Spleen (tissue), 11 donors: ENCODE results near the gene LTBP1. TPM values are rescaled to one million over a fixed set of nuclear protein-coding genes. Genes with fewer than 3 reads are reported as not detected.

Source experiments
- DNase-seq: peaks from one replicate; pipeline ENCODE4 v3.0.0-alpha.2; 2020
- H3K27ac ChIP-seq, 8 donors: fragments of 200-600 bp; sonication (generic) in 7 of 8; 1 replicate in 4 of 8; 2 replicates in 4 of 8; pipeline versions ENCODE4 v1.5.0 to v1.8.0; 2016 to 2021; ENCODE audit warnings: inconsistent platforms in 4 of 8, mild to moderate bottlenecking in 4 of 8, moderate library complexity in 1 of 8
- H3K27me3 ChIP-seq, 7 donors: fragments of 200-600 bp; sonication (generic) in 6 of 7; replicated peaks in 1 of 7; 1 replicate in 4 of 7; 2 replicates in 3 of 7; pipeline versions ENCODE4 v1.5.0 to v1.8.0; 2016 to 2021; ENCODE audit warnings: inconsistent platforms in 3 of 7, mild to moderate bottlenecking in 1 of 7
- H3K36me3 ChIP-seq, 6 donors: fragments of 200-600 bp; sonication (generic) in 5 of 6; 1 replicate in 4 of 6; 2 replicates in 2 of 6; pipeline versions ENCODE4 v1.5.0 to v1.8.0; 2016 to 2021; ENCODE audit warnings: inconsistent platforms in 2 of 6
- H3K4me1 ChIP-seq, 6 donors: fragments of 200-600 bp; sonication (generic) in 5 of 6; 1 replicate in 3 of 6; 2 replicates in 3 of 6; pipeline versions ENCODE4 v1.5.0 to v1.8.0; 2016 to 2021; ENCODE audit warnings: inconsistent platforms in 3 of 6
- H3K4me3 ChIP-seq, 8 donors: fragments of 200-600 bp; sonication (generic) in 7 of 8; 1 replicate in 4 of 8; 2 replicates in 4 of 8; pipeline versions ENCODE4 v1.5.0 to v1.8.0; 2016 to 2021; ENCODE audit warnings: inconsistent platforms in 4 of 8, mild to moderate bottlenecking in 4 of 8, moderate library complexity in 2 of 8
- H3K9me3 ChIP-seq, 8 donors: fragments of 200-600 bp; sonication (generic) in 7 of 8; 1 replicate in 4 of 8; 2 replicates in 4 of 8; pipeline versions ENCODE4 v1.5.0 to v1.8.0; 2016 to 2021; ENCODE audit warnings: inconsistent platforms in 4 of 8
- POLR2A ChIP-seq, 3 donors: fragments of 450-650 bp; IDR thresholded peaks; one replicate each; pipeline ENCODE4 v1.5.1; 2017; ENCODE audit warnings: antibody characterized with exemption in 3 of 3, mild to moderate bottlenecking in 1 of 3
- POLR2AphosphoS5 ChIP-seq, 3 donors: sonication (generic); formaldehyde crosslinking; IDR thresholded peaks; one replicate each; pipeline ENCODE4 v1.5.1; 2017; ENCODE audit warnings: antibody characterized with exemption in 3 of 3
- WGBS, 5 donors: extraction: QIAGEN DNeasy Blood & Tissue Kit in 3 of 5; methylation state at CpG; one replicate each; pipeline versions ENCODE4 v1.1.5 to v1.1.7; 2013 to 2018; 5-methylcytosine and 5-hydroxymethylcytosine counted together
- intact Hi-C: fragments of 100-400 bp; cut with DNase I; formaldehyde crosslinking; loops from one replicate; pipeline ENCODE4 v1.15.0; 2023; ENCODE audit warnings: low total_unique reads
- polyA plus RNA-seq, 3 donors: library from polyadenylated mRNA; stranded (reverse); fragments of 200-250 nt; gene quantifications; one replicate each; pipeline ENCODE4 v1.2.1, GENCODE V29; 2013
- total RNA-seq, 7 donors: library from RNA; depleted of rRNA in 3 of 7; stranded (reverse); fragments of >200 nt in 3 of 7; fragmentation: NEBNext Ultra II Directional in 4 of 7; extraction: Animal tissue kit (Norgen Biotek cat#: 25700) in 4 of 7; gene quantifications; one replicate each; pipeline versions ENCODE4 v1.1.0 to v1.2.1, GENCODE V29; 2016 to 2021
- TF ChIP-seq, protein P1 (sequence below), 11 experiments: fragments of 200-600 bp in 7 of 11; fragments of 450-650 bp in 4 of 11; sonication (generic) in 4 of 11; IDR thresholded peaks in 8 of 11; conservative IDR thresholded peaks in 3 of 11; 1 replicate in 7 of 11; 2 replicates in 4 of 11; pipeline versions ENCODE4 v1.4.0 to v1.8.0; 2016 to 2021; ENCODE audit warnings: antibody characterized with exemption in 11 of 11, inconsistent platforms in 4 of 11, mild to moderate bottlenecking in 1 of 11
- donor health status: healthy with polysubstance abuse.
- donor health status: DM: no; HTN: no; CAD: no; lungs with moderate emphysema.
- donor health status: DM: no; HTN: no; CAD: no.
- donor health status: Bipolar disorder and iron deficiency.
- donor health status: healthy.
- donor health status: DM: no; HTN: no; CAD: no.
- donor health status: DM: yes; HTN: yes; CAD: no.

LTBP1 gene
- total and polyA plus RNA-seq, 10 donors, result 6.8 to 28.0 (median 13.3) TPM

DNA sequence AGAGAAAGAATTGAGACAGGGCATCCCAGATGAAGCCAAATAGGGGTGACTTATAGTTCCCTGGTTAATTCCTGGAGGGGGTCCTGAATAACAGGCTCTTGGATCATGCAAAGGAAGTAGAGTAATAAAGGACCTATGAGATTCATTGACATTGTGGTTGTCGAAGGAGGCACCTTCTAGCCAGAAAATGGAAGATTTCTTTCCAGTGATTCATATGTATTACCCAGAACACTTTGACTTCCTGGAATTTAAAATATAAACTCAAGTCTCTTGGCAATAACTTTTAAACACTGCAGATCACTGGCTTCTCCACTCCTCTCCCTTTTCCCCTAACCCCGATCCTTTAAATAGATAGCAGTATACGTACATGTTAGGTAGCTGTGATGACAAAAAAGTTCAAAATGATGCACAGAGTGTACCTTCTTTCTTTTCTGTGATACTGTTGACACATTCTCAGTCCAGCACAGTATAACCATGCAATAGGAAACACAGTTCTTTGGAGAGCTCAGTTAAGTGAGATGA, 211.8 kb downstream of the LTBP1 start:
- TF ChIP-seq POLR2AphosphoS5 (IDR thresholded peaks at IDR 0.05), result no peak
- Histone ChIP-seq H3K9me3 (no peaks in the 10 kb centered on the region), H3K36me3 (no peaks in the 10 kb centered on the region), H3K4me1 (no peaks in the 10 kb centered on the region), H3K27ac (no peak overlapping the region), H3K4me3 (no peak overlapping the region), H3K27me3 (no peaks in the 10 kb centered on the region)
- WGBS, 5 donors, result 87 to 95% (median 91%) methylated on average over 3 of the region's 3 CpGs
- no peak for DNase-seq
- intact Hi-C loops, result no loop called here

DNA sequence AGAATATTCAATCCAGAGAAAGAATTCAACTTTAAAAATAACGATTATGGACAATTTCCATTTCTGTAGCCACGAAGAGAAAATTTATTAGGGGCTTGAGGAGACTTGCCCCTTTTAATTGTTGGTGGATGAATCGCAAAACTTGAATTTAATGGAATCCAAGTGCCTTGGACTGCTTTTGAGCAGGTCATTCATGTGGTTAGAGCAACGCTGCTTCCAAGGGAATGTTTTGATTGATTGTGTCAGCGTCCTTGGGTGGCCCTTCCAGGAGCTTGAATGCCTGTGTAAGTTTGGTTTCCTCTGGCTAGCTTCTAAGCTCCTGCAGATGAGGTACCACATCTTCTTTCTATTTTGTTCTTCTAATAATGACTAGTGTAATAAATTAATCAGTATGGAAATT, 213.4 kb downstream of the LTBP1 start:
- no peak overlapping the region for H3K27ac ChIP-seq
- TF ChIP-seq, protein P1, sequence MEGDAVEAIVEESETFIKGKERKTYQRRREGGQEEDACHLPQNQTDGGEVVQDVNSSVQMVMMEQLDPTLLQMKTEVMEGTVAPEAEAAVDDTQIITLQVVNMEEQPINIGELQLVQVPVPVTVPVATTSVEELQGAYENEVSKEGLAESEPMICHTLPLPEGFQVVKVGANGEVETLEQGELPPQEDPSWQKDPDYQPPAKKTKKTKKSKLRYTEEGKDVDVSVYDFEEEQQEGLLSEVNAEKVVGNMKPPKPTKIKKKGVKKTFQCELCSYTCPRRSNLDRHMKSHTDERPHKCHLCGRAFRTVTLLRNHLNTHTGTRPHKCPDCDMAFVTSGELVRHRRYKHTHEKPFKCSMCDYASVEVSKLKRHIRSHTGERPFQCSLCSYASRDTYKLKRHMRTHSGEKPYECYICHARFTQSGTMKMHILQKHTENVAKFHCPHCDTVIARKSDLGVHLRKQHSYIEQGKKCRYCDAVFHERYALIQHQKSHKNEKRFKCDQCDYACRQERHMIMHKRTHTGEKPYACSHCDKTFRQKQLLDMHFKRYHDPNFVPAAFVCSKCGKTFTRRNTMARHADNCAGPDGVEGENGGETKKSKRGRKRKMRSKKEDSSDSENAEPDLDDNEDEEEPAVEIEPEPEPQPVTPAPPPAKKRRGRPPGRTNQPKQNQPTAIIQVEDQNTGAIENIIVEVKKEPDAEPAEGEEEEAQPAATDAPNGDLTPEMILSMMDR (IDR thresholded peaks at IDR 0.05 in 8 of 11, conservative IDR thresholded peaks at IDR 0.05 in 3 of 11), result no peak
- TF ChIP-seq POLR2A (IDR thresholded peaks at IDR 0.05) (no peak), POLR2AphosphoS5 (IDR thresholded peaks at IDR 0.05) (no peak)
- no peaks in the 10 kb centered on the region for H3K36me3 ChIP-seq
- H3K27me3 ChIP-seq, result no peaks in the 10 kb centered on the region
- no peaks in the 10 kb centered on the region for H3K4me1 ChIP-seq
- intact Hi-C loops, result no loop called here
- DNase-seq, result no peak
- H3K9me3 ChIP-seq, result no peaks in the 10 kb centered on the region
- WGBS, 5 donors, result 82 to 91% (median 90%) methylated on average over 5 of the region's 5 CpGs
- no peak overlapping the region for H3K4me3 ChIP-seq

DNA sequence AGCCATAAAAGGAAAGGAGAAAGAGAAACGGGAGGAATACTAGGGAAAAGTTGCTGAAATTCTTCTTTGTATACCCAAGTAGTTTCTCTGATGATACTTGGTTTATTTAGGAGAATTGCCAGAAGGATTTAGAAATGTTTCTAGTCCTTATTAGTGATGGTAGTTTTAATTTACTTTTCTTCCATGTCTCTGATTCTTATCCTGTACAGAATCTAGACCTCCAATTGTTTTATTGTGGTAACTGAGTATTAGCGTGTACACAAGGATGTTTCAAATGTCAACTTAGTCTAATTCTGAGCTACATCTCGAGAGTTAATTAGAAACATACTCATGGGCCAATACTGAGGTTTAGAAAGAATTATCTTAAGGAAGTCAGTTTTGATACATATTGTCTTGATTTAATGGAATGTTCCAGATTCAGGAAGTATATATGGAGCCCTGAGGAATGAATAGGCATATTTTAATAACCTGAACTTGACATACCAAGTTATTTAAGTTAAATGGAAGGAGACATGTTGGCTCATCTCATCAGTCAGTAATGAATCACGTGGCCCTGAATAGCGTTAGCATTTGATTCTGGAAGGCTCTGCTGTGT, 219.6 kb downstream of the LTBP1 start:
- H3K27ac ChIP-seq, result no peak overlapping the region
- H3K4me3 ChIP-seq, result no peak overlapping the region
- H3K9me3 ChIP-seq, result no peaks in the 10 kb centered on the region
- WGBS, 5 donors, result 67 to 78% (median 70%) methylated on average over 5 of the region's 5 CpGs
- no peaks in the 10 kb centered on the region for H3K36me3 ChIP-seq
- no peak for DNase-seq
- no peaks in the 10 kb centered on the region for H3K4me1 ChIP-seq
- intact Hi-C loops, result no loop called here
- H3K27me3 ChIP-seq, result no peaks in the 10 kb centered on the region
- TF ChIP-seq POLR2A (IDR thresholded peaks at IDR 0.05) (no peak), POLR2AphosphoS5 (IDR thresholded peaks at IDR 0.05) (no peak)
- TF ChIP-seq, protein P1 (IDR thresholded peaks at IDR 0.05 in 8 of 11, conservative IDR thresholded peaks at IDR 0.05 in 3 of 11), result no peak

DNA sequence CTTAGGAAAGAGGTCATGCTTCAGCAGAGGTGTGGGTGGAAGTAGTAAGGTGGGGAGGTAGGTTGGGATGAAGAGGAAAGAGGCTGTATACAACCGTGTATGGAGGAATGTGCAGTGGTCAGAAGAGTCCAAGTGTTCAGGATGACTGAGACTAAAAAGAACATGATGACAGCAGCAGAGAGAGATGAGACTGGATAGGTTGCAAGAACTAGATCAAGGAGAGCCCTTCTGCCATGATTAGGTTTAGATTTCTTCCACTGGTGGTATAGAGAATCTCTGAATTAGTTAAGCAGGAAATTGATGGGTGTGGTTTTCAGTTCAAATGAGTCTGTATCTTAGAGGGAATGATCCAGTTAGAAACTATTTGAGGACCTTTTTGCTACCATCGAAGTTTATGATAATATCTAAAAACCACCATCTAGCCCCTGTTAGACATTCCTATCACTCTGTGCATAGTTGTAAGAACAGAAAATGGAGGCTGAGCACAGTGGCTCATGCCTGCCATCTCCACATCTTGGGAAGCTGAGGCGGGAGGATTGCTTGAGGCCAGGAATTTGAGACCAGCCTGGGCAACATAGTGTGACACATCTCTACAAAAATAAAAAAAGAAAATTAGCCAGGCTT, 221.0 kb downstream of the LTBP1 start:
- no peaks in the 10 kb centered on the region for H3K9me3 ChIP-seq
- no peaks in the 10 kb centered on the region for H3K27me3 ChIP-seq
- H3K36me3 ChIP-seq, result no peaks in the 10 kb centered on the region
- intact Hi-C loops, result no loop called here
- no peak overlapping the region for H3K27ac ChIP-seq
- TF ChIP-seq, protein P1 (IDR thresholded peaks at IDR 0.05 in 8 of 11, conservative IDR thresholded peaks at IDR 0.05 in 3 of 11), result no peak
- TF ChIP-seq POLR2AphosphoS5 (IDR thresholded peaks at IDR 0.05) (no peak), POLR2A (IDR thresholded peaks at IDR 0.05) (no peak)
- 86 to 95% (median 88%) methylated on average over 3 of the region's 3 CpGs for WGBS, 5 donors
- no peak overlapping the region for H3K4me3 ChIP-seq
- no peak for DNase-seq
- H3K4me1 ChIP-seq, result no peaks in the 10 kb centered on the region
